COLO668 (cell line): Measurements from ENCODE around the gene C4orf50.
A peak's percentile ranks its signal among the peaks of the same experiment; 100 is the strongest.
"Not testable (repeated sequence)": the region's sequence is repeated elsewhere in the genome, so short reads cannot be mapped to it uniquely, and the experiment has no call there.

ENCODE experiments used
- DNase-seq: peaks from one replicate; lab custom pipeline; 2025; ENCODE audit not compliant: unreplicated experiment; lab: John Stamatoyannopoulos, UW

Gene C4orf50

GRCh38 chr4:5995901-5996623, 22.2 kb downstream of the C4orf50 start:
- DNase-seq, result peak; percentile 37

- DNase-seq, result peak; percentile 42
Measured at GRCh38 chr4:5993876-5994811, 24.1 kb downstream of the C4orf50 start.

GRCh38 chr4:5993346-5993745, 24.9 kb downstream of the C4orf50 start:
- not testable (repeated sequence) for DNase-seq

DNA sequence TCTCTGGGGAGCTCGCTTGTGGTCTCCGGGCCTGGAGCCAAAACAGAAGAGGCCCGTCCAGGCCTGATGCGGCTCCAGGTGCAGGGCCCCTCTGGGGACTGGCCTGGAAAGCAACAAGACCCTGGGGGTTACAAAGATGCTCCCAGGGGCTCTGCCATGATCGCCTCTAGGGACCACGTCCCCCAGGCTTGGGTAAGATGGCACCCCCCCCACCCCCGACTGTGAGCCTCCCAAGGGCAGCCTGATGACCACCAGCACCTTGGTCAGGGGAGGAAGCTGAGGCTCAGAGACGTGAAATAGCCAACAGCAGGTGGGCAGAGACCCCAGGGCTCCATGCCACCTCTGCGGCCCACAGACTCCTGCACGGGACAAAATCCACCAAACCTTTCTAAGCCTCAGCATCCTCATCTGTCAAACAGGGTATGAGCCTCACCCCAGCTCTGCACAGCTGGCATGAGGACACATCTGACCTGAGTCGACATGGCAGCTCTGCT, 25.4 kb downstream of the C4orf50 start:
- no peak for DNase-seq

GRCh38 chr4:5992171-5992827, 25.9 kb downstream of the C4orf50 start:
- DNase-seq, result peak; percentile 75

GRCh38 chr4:5991405-5991804, 26.8 kb downstream of the C4orf50 start:
- no peak for DNase-seq

DNA sequence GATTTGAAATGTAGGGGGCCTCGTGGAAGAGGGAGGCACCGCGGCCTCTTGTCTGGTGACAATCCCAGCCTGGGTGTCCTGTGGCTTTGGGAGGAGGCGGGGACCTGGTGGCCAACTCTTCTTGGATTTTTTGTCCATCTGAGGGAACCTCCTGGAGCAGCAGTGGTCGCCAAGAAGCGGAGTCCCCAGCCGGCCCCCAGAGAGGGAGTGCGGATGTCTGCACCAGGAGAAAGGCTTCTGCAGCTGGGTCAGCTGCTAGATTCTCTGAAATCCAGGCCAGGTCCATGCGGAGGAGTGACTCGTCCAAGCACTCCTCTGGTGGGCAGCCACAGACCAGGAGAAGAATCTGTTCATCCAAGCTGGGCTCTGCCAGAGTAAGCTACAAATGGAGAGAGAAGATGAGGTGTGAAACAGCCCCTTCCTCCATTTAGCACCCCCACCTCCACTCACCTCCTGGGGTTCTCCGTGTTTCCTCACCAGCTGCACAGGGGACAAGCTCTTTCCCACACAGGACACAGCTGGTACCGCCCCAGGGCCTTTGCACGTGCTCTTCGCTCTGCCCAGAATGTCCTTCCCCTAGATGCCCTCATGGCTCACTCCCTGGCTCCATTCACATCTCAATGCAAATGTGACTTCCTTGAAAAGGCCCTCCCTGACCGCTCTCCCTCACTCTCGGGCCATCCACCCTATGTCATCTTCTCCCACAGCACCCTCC, 27.6 kb downstream of the C4orf50 start:
- DNase-seq, result no peak

- no peak for DNase-seq
Measured at GRCh38 chr4:5989236-5990225, 28.7 kb downstream of the C4orf50 start.

GRCh38 chr4:5988086-5988845, 30.0 kb downstream of the C4orf50 start:
- no peak for DNase-seq

DNA sequence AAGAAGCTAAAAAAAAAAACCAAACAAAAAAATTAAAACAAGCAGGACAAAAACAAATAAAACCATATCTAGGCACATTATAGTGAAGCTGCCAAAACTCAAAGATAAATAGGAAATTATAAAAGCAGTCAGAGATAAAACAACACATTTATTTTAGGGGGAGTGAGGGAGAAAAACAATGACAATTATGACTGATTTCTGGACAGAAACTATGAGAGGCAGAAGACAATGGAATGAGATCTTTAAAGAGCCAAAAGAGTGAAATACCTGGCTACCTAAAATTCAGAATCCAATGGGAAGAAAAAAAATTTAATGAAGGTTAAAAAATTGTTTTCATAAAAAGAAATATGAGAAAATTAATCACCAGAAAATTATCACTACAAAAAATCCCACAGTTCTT, 33.4 kb downstream of the C4orf50 start:
- no peak for DNase-seq

DNA sequence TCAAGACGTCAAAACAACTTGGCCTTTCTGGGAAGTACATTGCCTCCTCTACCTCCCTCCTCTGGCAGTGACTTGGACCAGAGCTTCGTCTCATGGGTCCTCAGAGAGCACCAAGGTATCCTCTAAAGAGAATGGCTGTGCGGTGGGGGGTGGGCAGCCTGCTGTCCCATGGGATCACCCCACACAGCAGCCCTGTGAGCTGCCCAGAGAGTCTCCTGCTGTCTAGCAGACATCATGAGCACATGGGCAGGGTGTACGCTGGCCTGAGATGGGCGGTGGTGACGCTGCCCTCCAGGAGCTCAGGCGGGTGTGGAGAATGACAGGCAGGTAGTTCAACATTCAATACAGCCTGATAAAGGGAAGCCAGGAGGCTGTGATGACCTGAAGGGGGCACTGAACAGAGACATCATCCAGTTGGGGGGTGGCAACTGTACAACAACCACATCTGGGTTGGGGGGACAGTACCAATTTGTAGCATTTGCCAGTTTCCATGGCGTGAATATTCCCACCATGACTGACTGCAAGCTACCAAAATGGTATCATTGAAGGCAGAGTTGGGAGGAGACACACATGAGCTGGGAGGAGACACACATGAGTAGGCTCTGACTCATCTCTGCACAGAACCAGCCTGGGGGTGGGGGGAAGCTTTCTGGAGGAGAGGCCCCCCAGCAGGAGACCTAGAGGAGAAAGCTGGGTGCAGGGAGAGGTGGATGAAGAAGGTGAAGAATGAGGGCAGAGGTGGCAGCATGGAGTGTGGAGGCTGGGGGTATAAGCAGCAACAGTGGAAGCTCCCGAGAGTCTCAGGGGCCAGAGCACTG, 35.9 kb downstream of the C4orf50 start:
- no peak for DNase-seq

DNA sequence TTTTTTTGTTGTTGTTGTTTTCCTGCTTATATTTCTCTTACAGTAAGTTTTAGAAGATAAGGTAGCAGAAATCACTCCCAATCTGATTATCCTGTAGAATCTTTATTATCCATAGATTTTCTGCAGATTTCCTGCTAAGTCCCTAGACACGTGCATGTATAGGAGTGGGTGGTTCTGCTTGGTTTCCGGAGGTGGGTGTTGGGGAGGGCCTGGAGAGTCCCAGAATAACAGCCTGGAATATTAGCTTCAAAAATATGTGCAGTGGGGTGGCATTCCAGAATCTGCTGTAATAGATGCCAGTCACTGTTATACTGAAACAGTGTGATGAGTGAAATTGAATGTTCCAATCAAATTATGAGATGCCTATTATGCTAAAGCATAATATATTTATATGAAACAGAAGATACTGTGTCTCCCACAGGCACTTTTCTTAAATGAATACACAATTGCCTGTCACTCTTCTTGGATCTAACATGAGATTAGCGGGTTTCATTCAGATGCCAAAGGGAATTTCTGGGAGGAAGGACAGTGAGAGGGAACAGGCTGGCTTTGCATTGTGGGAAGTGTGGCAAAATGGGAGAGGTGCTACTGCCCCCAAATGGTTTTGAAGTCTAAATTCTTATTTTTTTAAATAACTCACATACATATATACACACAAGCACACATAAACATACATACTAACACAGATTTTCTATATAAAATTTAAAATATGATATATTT, 37.6 kb downstream of the C4orf50 start:
- DNase-seq, result no peak

- peak; percentile 85 for DNase-seq
Measured at GRCh38 chr4:5979981-5980380, 38.2 kb downstream of the C4orf50 start.

DNA sequence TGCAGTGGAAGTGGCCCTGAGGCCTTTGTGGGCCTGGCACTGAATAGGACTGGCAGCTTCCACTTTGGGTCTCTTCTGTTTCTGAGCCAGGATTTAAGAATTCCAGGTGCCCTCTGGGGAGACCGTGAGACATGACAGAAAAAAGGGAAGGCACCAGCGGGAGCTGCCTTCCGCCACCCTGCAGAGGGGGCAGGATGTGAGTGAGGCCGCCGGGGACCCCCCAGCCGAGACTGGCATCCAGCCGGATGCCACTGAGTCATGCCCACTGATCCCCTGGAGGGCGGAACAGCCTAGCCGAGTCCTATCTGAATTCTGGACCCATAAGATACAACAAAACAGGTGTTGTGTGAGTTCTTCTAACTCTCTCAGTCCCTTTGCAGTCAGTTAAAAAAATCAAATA, 41.3 kb downstream of the C4orf50 start:
- no peak for DNase-seq

DNA sequence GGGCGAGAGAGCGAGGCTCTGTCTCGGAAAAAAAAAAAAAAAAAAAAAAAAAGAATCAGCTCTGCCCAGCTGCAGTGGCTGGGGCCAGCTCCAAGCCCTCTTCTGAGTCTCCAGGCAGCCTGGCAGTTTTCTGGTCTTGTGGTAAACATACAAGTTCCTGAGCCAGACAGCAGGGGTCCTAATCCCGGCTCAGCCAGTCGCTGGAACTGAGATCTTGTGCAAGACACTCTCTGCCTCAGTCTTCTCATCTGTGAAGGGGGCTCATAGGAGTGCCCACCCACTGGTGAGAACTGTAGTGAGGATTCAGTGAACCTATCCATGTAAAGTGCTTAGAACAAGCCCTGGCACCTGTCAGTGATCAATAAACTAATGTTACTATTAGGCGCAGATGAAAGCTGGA, 41.8 kb downstream of the C4orf50 start:
- DNase-seq, result no peak

DNA sequence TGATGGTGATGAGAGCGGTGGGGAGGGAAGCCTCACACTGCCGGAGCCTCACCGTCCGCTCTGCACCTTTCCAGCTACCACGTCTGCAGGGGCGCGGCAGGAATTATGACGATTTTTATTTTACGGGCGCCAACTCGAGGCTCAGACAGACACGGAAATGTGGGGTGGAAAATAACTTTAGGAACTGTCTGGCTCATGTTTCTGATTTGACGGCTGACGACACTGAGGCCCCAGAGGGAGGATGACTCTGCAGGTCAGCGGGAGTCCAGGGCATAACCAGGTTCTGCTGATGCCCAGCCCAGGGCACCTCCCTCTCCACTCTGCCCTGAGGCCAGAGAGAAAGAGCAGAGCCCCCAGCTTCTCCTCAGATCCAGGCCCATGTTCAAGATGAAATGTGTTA, 43.9 kb downstream of the C4orf50 start:
- DNase-seq, result no peak

DNA sequence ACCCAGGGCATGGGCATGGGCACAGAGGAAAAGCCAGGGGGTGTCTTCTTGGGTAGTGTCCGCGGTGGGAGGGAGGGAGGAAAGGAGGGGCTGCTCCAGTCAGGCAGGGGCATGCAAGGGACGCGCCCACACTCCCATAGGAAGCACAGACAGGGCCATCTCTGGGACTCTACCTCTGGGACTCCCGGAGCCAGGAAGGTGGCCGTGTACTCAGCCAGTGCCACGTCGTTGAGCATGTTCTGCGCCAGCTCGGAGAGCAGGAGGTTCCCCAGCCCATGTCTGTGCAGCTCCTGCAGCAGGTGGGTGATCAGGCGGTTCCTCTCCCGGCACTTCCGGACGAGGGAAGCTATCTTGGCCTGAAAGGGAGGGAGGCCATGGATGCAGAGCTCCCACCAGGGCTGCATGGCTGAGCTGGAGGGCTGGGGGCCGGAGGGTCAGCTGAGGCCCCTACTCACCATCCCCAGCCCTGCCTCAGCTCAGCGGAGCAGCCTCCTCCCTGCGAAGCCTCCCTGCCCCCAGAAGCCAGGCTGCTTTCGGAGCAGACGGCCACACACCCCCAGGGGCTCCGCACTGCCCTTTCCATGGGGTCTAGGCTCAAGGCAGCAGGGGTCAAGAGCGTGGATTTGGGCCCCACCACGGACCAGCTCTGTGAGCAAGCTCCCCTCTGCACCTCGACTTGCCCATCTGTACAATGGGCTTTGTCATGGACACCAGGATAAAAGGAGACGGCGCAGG, 44.6 kb downstream of the C4orf50 start:
- DNase-seq, result no peak
